OCI-LY3 (cell line): ENCODE data around the gene ACTR10.

ENCODE experiments used
- CTCF ChIP-seq: fragments of 200-600, 300-600 bp; sonication (generic); IDR thresholded peaks from 2 replicates; pipeline ENCODE4 v1.5.1; 2014; ENCODE audit warnings: antibody characterized with exemption, low read length, low read depth
- EZH2phosphoT487 ChIP-seq: fragments of 200-600 bp; shearing (Covaris generic); IDR thresholded peaks from 2 replicates; pipeline ENCODE4 v1.6.1; 2018; ENCODE audit warnings: antibody characterized with exemption, mixed run types, low read depth

GRCh38 chr14:58160561-58160960 lies 39.4 kb upstream of the ACTR10 start:
- TF ChIP-seq CTCF (no peak), EZH2phosphoT487 (no peak)
